IMR-90 (cell line): ENCODE results near the gene AKNA. TPM values are rescaled to one million over a fixed set of nuclear protein-coding genes. Genes with fewer than 3 reads are reported as not detected.

Source experiments
- ATAC-seq: fragments of 200-7000 bp; cut with Tn5 transposase; 2 replicates; pipeline ENCODE4 v1.9.1; 2020; ENCODE audit warnings: low read depth, mild to moderate bottlenecking, moderate library complexity
- BruUV-seq: library from RNA; stranded (reverse); fragments of 400-500 nt; replicated peaks from 2 replicates; lab custom pipeline; 2021; lab: Mats Ljungman, UMichigan
- CTCF ChIA-PET: fragments of 300-600 bp; formaldehyde crosslinking; extraction: SDS; loops from one replicate; lab custom pipeline; 2021; ENCODE audit warnings: antibody characterized with exemption; lab: Yijun Ruan, JAX
- POLR2A ChIA-PET: fragments of 300-600 bp; sonication (Branson Sonifier 250); formaldehyde crosslinking; loops from one replicate; lab custom pipeline; 2022; ENCODE audit warnings: antibody characterized with exemption; ENCODE audit not compliant: unreplicated experiment; lab: Charles Lee
- DNase-seq: peaks from one replicate; pipeline ENCODE4 v3.0.0; 2013
- H2AFZ ChIP-seq: replicated peaks from 2 replicates; pipeline ENCODE3; 2013; ENCODE audit warnings: low read length, mild to moderate bottlenecking; ENCODE audit not compliant: poor library complexity
- H2AK5ac ChIP-seq: 2 replicates; pipeline ENCODE4 v1.6.1; 2013; ENCODE audit warnings: low read depth, low read length, inconsistent platforms
- H2AK9ac ChIP-seq: replicated peaks from 2 replicates; pipeline ENCODE3; 2013; ENCODE audit warnings: mild to moderate bottlenecking, low read depth, low read length, moderate library complexity; ENCODE audit not compliant: poor library complexity
- H2BK120ac ChIP-seq: 2 replicates; pipeline ENCODE4 v1.6.1; 2013; ENCODE audit warnings: low read depth, low read length, inconsistent platforms
- H2BK15ac ChIP-seq: 3 replicates; pipeline ENCODE4 v1.6.1; 2013; ENCODE audit warnings: low read depth, low read length, inconsistent platforms
- H2BK20ac ChIP-seq: 2 replicates; pipeline ENCODE4 v1.6.1; 2013; ENCODE audit warnings: low read depth, mild to moderate bottlenecking, inconsistent platforms, low read length, moderate library complexity
- H2BK5ac ChIP-seq: 2 replicates; pipeline ENCODE4 v1.6.1; 2013; ENCODE audit warnings: mild to moderate bottlenecking, low read depth, low read length, inconsistent platforms; ENCODE audit not compliant: poor library complexity, severe bottlenecking
- H3K14ac ChIP-seq: replicated peaks from 2 replicates; pipeline ENCODE4 v1.6.1; 2013; ENCODE audit warnings: low read depth, low read length, inconsistent platforms
- H3K18ac ChIP-seq: 2 replicates; pipeline ENCODE4 v1.6.1; 2013; ENCODE audit warnings: low read depth, low read length, control low read depth
- H3K23ac ChIP-seq: 2 replicates; pipeline ENCODE4 v1.6.1; 2013; ENCODE audit warnings: low read depth, low read length, inconsistent platforms
- H3K27ac ChIP-seq: 2 replicates; pipeline ENCODE4 v1.5.1; 2013; ENCODE audit warnings: mild to moderate bottlenecking, control low read depth, low read length; ENCODE audit not compliant: insufficient read depth
- H3K27me3 ChIP-seq: 2 replicates; pipeline ENCODE4 v1.6.1; 2013; ENCODE audit warnings: low read length; ENCODE audit not compliant: control insufficient read depth, insufficient read depth
- H3K36me3 ChIP-seq: 2 replicates; pipeline ENCODE4 v1.6.1; 2013; ENCODE audit warnings: low read length, mixed read lengths; ENCODE audit not compliant: control insufficient read depth, insufficient read depth
- H3K4ac ChIP-seq: 2 replicates; pipeline ENCODE4 v1.6.1; 2013; ENCODE audit warnings: low read depth, low read length, inconsistent platforms
- H3K4me1 ChIP-seq: 2 replicates; pipeline ENCODE4 v1.6.1; 2013; ENCODE audit warnings: low read length, mixed read lengths; ENCODE audit not compliant: control insufficient read depth, insufficient read depth
- H3K4me2 ChIP-seq: 2 replicates; pipeline ENCODE4 v1.6.1; 2013; ENCODE audit warnings: low read depth, mild to moderate bottlenecking, control low read depth, low read length, moderate library complexity
- H3K4me3 ChIP-seq: 2 replicates; pipeline ENCODE4 v1.5.1; 2013; ENCODE audit warnings: low read depth, mild to moderate bottlenecking, control low read depth, low read length, moderate library complexity; ENCODE audit not compliant: insufficient read depth
- H3K56ac ChIP-seq: 2 replicates; pipeline ENCODE4 v1.6.1; 2013; ENCODE audit warnings: low read length, inconsistent platforms; ENCODE audit not compliant: insufficient read depth; ENCODE audit errors: extremely low read depth
- H3K79me1 ChIP-seq, 2 experiments: 2 replicates each; pipeline ENCODE4 v1.6.1; 2013; ENCODE audit warnings: low read length in 2 of 2, inconsistent platforms in 1 of 2, low read depth in 1 of 2
- H3K9ac ChIP-seq: 2 replicates; pipeline ENCODE4 v1.6.1; 2013; ENCODE audit warnings: low read depth, low read length, control low read depth
- H3K9me1 ChIP-seq: 2 replicates; pipeline ENCODE4 v1.6.1; 2013; ENCODE audit warnings: low read length, inconsistent platforms; ENCODE audit not compliant: insufficient read depth
- H3K9me3 ChIP-seq: 2 replicates; pipeline ENCODE4 v1.6.1; 2013; ENCODE audit warnings: low read length; ENCODE audit not compliant: control insufficient read depth, insufficient read depth
- H4K20me1 ChIP-seq: 2 replicates; pipeline ENCODE4 v1.6.1; 2013; ENCODE audit warnings: low read length, inconsistent platforms; ENCODE audit not compliant: insufficient read depth
- H4K5ac ChIP-seq: 2 replicates; pipeline ENCODE4 v1.6.1; 2013; ENCODE audit warnings: mild to moderate bottlenecking, low read depth, low read length, control low read depth
- H4K8ac ChIP-seq, 2 experiments: 2 replicates each; pipeline ENCODE4 v1.6.1; 2013; ENCODE audit warnings: low read depth in 2 of 2, low read length in 2 of 2, control low read depth in 1 of 2, inconsistent platforms in 1 of 2
- H4K91ac ChIP-seq: 2 replicates; pipeline ENCODE4 v1.6.1; 2013; ENCODE audit warnings: low read depth, low read length, inconsistent platforms; ENCODE audit not compliant: insufficient read depth
- BHLHE40 ChIP-seq: fragments of 150-350 bp; IDR thresholded peaks from 2 replicates; pipeline ENCODE4 v1.6.1; 2016; ENCODE audit warnings: mild to moderate bottlenecking, low read depth, low read length
- CHD1 ChIP-seq: IDR thresholded peaks from 2 replicates; pipeline ENCODE4 v1.6.1; 2012; ENCODE audit warnings: low read depth, low read length, improper control_type of control experiment
- FOS ChIP-seq: fragments of 150-350 bp; IDR thresholded peaks from 2 replicates; pipeline ENCODE4 v1.6.1; 2016; ENCODE audit warnings: low read depth, low read length
- MAFK ChIP-seq: IDR thresholded peaks from 2 replicates; pipeline ENCODE4 v1.6.1; 2012; ENCODE audit warnings: low read depth, low read length, improper control_type of control experiment
- MAZ ChIP-seq: IDR thresholded peaks from 2 replicates; pipeline ENCODE4 v1.6.1; 2012; ENCODE audit warnings: low read depth, mild to moderate bottlenecking, low read length, improper control_type of control experiment, moderate library complexity, borderline replicate concordance
- NFE2L2 ChIP-seq: fragments of 150-350 bp; IDR thresholded peaks from 2 replicates; pipeline ENCODE4 v1.6.1; 2016; ENCODE audit warnings: low read depth, mild to moderate bottlenecking, low read length
- POLR2A ChIP-seq: IDR thresholded peaks from 2 replicates; pipeline ENCODE4 v1.6.1; 2012; ENCODE audit warnings: mild to moderate bottlenecking, low read depth, low read length
- RAD21 ChIP-seq: IDR thresholded peaks from 2 replicates; pipeline ENCODE4 v1.6.1; 2012; ENCODE audit warnings: low read length, improper control_type of control experiment
- RCOR1 ChIP-seq: IDR thresholded peaks from 2 replicates; pipeline ENCODE4 v1.6.1; 2012; ENCODE audit warnings: mild to moderate bottlenecking, low read length, improper control_type of control experiment; ENCODE audit not compliant: insufficient replicate concordance
- SMC3 ChIP-seq: fragments of 150-350 bp; IDR thresholded peaks from 2 replicates; pipeline ENCODE4 v1.6.1; 2016; ENCODE audit warnings: low read depth, mild to moderate bottlenecking, antibody characterized with exemption, low read length, moderate library complexity
- WGBS, 2 experiments: methylation state at CpG; one replicate each; pipeline versions ENCODE4 v1.1.5 to v1.1.7; 2013; ENCODE audit warnings: missing lambda C conversion rate in 2 of 2; ENCODE audit not compliant: insufficient read length in 1 of 2; ENCODE audit errors: extremely low coverage in 2 of 2; 5-methylcytosine and 5-hydroxymethylcytosine counted together
- dilution Hi-C: fragments of 300-500 bp; cut with HindIII; formaldehyde crosslinking; loops from one replicate; pipeline ENCODE4 v1.14.3; 2018; ENCODE audit warnings: low sequenced_read_pairs; ENCODE audit not compliant: unreplicated experiment
- in situ Hi-C: fragments of 300-500 bp; cut with MboI; formaldehyde crosslinking; loops from 3 replicates; pipeline ENCODE4 v1.14.3; 2019; ENCODE audit warnings: low sequenced_read_pairs, inconsistent platforms, mixed read lengths
- intact Hi-C: fragments of 100-400 bp; cut with micrococcal nuclease; formaldehyde crosslinking; loops from 2 replicates; pipeline ENCODE4 v1.10.0; 2022
- polyA plus RNA-seq, 3 experiments: library from polyadenylated mRNA; depleted of rRNA; stranded (reverse); fragments of >200 nt; gene quantifications; 2 replicates each; pipeline ENCODE4 v1.2.3, GENCODE V29; 2012; ENCODE audit warnings: low replicate concordance in 1 of 3
- total RNA-seq: library from RNA; depleted of rRNA; stranded (reverse); fragments of >200 nt; gene quantifications from 2 replicates; pipeline ENCODE4 v1.2.3, GENCODE V29; 2012
- TF ChIP-seq, protein P1 (sequence below): fragments of 150-350 bp; IDR thresholded peaks from 2 replicates; pipeline ENCODE4 v1.6.1; 2016; ENCODE audit warnings: low read depth, mild to moderate bottlenecking, low read length, moderate library complexity, borderline replicate concordance
- TF ChIP-seq, protein P2 (sequence below): fragments of 150-350 bp; IDR thresholded peaks from 2 replicates; pipeline ENCODE4 v1.6.1; 2017; ENCODE audit warnings: mild to moderate bottlenecking, antibody characterized with exemption, low read length, low read depth
- TF ChIP-seq, protein P3 (sequence below): conservative IDR thresholded peaks from 2 replicates; pipeline ENCODE4 v1.5.1; 2012; ENCODE audit warnings: mild to moderate bottlenecking, low read depth, low read length, improper control_type of control experiment

Gene AKNA
- total and polyA plus RNA-seq, 2 of the 4 experiments (the other 2 are of a cell fraction): 2.7 to 7.3 TPM

DNA sequence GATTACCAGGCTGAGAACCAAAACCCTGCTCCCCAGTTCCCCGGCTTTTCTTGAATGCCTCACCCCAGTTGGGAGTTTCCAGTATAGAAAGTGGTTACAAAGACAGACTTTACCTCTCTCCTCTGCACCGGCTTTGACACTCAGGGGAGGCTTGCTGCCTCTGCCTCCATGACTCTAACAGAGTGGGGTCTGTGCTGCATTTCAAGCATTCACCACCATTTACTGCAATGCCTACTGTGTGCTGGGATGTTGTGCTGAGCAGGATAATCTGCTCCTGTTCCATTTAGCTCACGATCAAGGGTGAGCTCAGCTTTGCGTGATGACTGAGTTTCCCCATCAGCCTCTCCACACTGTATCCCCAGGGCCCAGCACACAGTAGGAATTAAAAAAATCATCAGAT, 39.9 kb upstream of the AKNA start:
- Histone ChIP-seq H4K8ac (no peak overlapping the region), H4K20me1 (no peaks in the 10 kb centered on the region), H3K14ac (no peak overlapping the region), H3K9me1 (no peaks in the 10 kb centered on the region), H3K4ac (no peak overlapping the region), H3K36me3 (no peaks in the 10 kb centered on the region), H3K9ac (no peak overlapping the region), H3K4me1 (no peaks in the 10 kb centered on the region), H2BK20ac (no peak overlapping the region), H2BK120ac (no peak overlapping the region), H2AK9ac (no peak overlapping the region), H2AFZ (no peak overlapping the region), H2BK5ac (no peak overlapping the region), H4K91ac (no peak overlapping the region), H4K5ac (no peak overlapping the region), H3K79me1 (no peaks in the 10 kb centered on the region), H3K4me2 (no peak overlapping the region), H3K9me3 (no peaks in the 10 kb centered on the region), H3K23ac (no peak overlapping the region), H3K18ac (no peak overlapping the region), H2BK15ac (no peak overlapping the region), H2AK5ac (no peak overlapping the region), H3K4me3 (no peak overlapping the region), H3K27ac (no peak overlapping the region), H3K56ac (no peak overlapping the region), H3K27me3 (peaks cover 27% of the 10 kb centered on the region)
- no TSS peak for BruUV-seq
- ATAC-seq: no peak
- in situ Hi-C loops (loop anchor here (25.0 kb wide), 1 partner anchor 1085 kb away; no protein-coding TSS in a partner anchor), intact Hi-C loops (no loop called here), dilution Hi-C loops (no loop called here)
- DNase-seq: no peak
- CTCF ChIA-PET: interaction anchor here (1.2 kb wide), 1 partner anchor 226 kb away, joined by 4 read pairs; no protein-coding TSS in a partner anchor
- TF ChIP-seq RCOR1: no peak
- TF ChIP-seq RAD21: no peak
- no peak for TF ChIP-seq POLR2A
- TF ChIP-seq, protein P1, sequence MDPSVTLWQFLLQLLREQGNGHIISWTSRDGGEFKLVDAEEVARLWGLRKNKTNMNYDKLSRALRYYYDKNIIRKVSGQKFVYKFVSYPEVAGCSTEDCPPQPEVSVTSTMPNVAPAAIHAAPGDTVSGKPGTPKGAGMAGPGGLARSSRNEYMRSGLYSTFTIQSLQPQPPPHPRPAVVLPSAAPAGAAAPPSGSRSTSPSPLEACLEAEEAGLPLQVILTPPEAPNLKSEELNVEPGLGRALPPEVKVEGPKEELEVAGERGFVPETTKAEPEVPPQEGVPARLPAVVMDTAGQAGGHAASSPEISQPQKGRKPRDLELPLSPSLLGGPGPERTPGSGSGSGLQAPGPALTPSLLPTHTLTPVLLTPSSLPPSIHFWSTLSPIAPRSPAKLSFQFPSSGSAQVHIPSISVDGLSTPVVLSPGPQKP: no peak
- no peak for TF ChIP-seq MAZ
- no peak for TF ChIP-seq NFE2L2
- no peak for TF ChIP-seq BHLHE40
- no peak for TF ChIP-seq SMC3
- TF ChIP-seq, protein P2, sequence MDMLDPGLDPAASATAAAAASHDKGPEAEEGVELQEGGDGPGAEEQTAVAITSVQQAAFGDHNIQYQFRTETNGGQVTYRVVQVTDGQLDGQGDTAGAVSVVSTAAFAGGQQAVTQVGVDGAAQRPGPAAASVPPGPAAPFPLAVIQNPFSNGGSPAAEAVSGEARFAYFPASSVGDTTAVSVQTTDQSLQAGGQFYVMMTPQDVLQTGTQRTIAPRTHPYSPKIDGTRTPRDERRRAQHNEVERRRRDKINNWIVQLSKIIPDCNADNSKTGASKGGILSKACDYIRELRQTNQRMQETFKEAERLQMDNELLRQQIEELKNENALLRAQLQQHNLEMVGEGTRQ: no peak
- TF ChIP-seq MAFK: no peak
- no peak for TF ChIP-seq FOS
- TF ChIP-seq CHD1: no peak
- TF ChIP-seq, protein P3, sequence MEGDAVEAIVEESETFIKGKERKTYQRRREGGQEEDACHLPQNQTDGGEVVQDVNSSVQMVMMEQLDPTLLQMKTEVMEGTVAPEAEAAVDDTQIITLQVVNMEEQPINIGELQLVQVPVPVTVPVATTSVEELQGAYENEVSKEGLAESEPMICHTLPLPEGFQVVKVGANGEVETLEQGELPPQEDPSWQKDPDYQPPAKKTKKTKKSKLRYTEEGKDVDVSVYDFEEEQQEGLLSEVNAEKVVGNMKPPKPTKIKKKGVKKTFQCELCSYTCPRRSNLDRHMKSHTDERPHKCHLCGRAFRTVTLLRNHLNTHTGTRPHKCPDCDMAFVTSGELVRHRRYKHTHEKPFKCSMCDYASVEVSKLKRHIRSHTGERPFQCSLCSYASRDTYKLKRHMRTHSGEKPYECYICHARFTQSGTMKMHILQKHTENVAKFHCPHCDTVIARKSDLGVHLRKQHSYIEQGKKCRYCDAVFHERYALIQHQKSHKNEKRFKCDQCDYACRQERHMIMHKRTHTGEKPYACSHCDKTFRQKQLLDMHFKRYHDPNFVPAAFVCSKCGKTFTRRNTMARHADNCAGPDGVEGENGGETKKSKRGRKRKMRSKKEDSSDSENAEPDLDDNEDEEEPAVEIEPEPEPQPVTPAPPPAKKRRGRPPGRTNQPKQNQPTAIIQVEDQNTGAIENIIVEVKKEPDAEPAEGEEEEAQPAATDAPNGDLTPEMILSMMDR: no peak
- no CpG with 5 or more reads among the region's 4 CpGs for WGBS, 2 experiments
- POLR2A ChIA-PET: interaction anchor here (0.6 kb wide), 1 partner anchor 1208 kb away, joined by 3 read pairs; no protein-coding TSS in a partner anchor
